Stromal cell of bone marrow (primary cell): ENCODE measurements around the gene DMRTC2.
"Not testable (repeated sequence)": the region's sequence is repeated elsewhere in the genome, so short reads cannot be mapped to it uniquely, and the experiment has no call there.

ENCODE experiments used
- DNase-seq: peaks from one replicate; pipeline ENCODE4 v3.0.0-alpha.2; 2012; ENCODE audit warnings: low read depth

DMRTC2 gene

GRCh38 chr19:41871573-41872383 is 26.9 kb downstream of the DMRTC2 start:
- no peak for DNase-seq

GRCh38 chr19:41872384-41872774 is 27.5 kb downstream of the DMRTC2 start:
- no peak for DNase-seq

- DNase-seq = no peak
These were observed 28.2 kb downstream of the DMRTC2 start for GRCh38 chr19:41872775-41873647.

- DNase-seq = not testable (repeated sequence)
These were observed 31.1 kb downstream of the DMRTC2 start for GRCh38 chr19:41875973-41876372.

- no peak for DNase-seq
These were observed 32.3 kb downstream of the DMRTC2 start, which contains the start of gene CD79A for GRCh38 chr19:41876847-41877832. Gene CD79A, plus strand, starts transcription at chr19:41877279. Its CDS starts 26 bp downstream, at chr19:41877305.

- no peak for DNase-seq
These were observed 33.4 kb downstream of the DMRTC2 start for GRCh38 chr19:41877916-41878905.

- DNase-seq = no peak
These were observed 34.2 kb downstream of the DMRTC2 start for GRCh38 chr19:41879080-41879479.

- DNase-seq = no peak
These were observed 35.0 kb downstream of the DMRTC2 start for GRCh38 chr19:41879670-41880328.

GRCh38 chr19:41880329-41880708 is 35.5 kb downstream of the DMRTC2 start:
- no peak for DNase-seq

- DNase-seq = no peak
These were observed 38.0 kb downstream of the DMRTC2 start, which contains the start of gene ARHGEF1 for GRCh38 chr19:41882568-41883462. Gene ARHGEF1, plus strand, starts transcription at chr19:41883184. Its CDS starts 4,899 bp downstream, at chr19:41888083.

GRCh38 chr19:41883463-41883820 is 38.6 kb downstream of the DMRTC2 start:
- no peak for DNase-seq

GRCh38 chr19:41883821-41884733 is 39.2 kb downstream of the DMRTC2 start:
- DNase-seq = peak; percentile 92

GRCh38 chr19:41886761-41887710 is 42.2 kb downstream of the DMRTC2 start:
- no peak for DNase-seq

- DNase-seq = no peak
These were observed 43.0 kb downstream of the DMRTC2 start for GRCh38 chr19:41887711-41888382.

GRCh38 chr19:41888926-41889325 is 44.1 kb downstream of the DMRTC2 start:
- no peak for DNase-seq

GRCh38 chr19:41889896-41890295 is 45.1 kb downstream of the DMRTC2 start:
- DNase-seq = no peak
